Measurements from ENCODE around the gene HS3ST6.
"Not testable (repeated sequence)": the region's sequence is repeated elsewhere in the genome, so short reads cannot be mapped to it uniquely, and the experiment has no call there.

HS3ST6 gene

GRCh38 chr16:1922357-1922756 is 4.1 kb upstream of the HS3ST6 start:
- Mint-ChIP-seq H3K4me3 (no peak overlapping the region), H3K27ac (no peak overlapping the region), H3K9me3 (no peaks in the 10 kb centered on the region), H3K4me1 (peaks cover 47% of the 10 kb centered on the region), H3K36me3 (ENCODE audit: low read depth) (no peaks in the 10 kb centered on the region), H3K27me3 (ENCODE audit: low read depth, poor library complexity) (peaks cover 64% of the 10 kb centered on the region)
- no peak for TF ChIP-seq CTCF (IDR thresholded peaks at IDR 0.05)
- DNase-seq = no peak

GRCh38 chr16:1920727-1921171 is 2.5 kb upstream of the HS3ST6 start:
- H3K36me3 Mint-ChIP-seq (ENCODE audit: low read depth) = no peaks in the 10 kb centered on the region
- TF ChIP-seq CTCF (IDR thresholded peaks at IDR 0.05) = no peak
- H3K4me3 Mint-ChIP-seq = peak overlapping the region; percentile 15
- DNase-seq = peak; percentile 81
- H3K9me3 Mint-ChIP-seq = no peaks in the 10 kb centered on the region
- H3K4me1 Mint-ChIP-seq = peaks cover 51% of the 10 kb centered on the region
- H3K27me3 Mint-ChIP-seq (ENCODE audit: low read depth, poor library complexity) = peaks cover 77% of the 10 kb centered on the region
- no peak overlapping the region for H3K27ac Mint-ChIP-seq

GRCh38 chr16:1920122-1920521 is 1.9 kb upstream of the HS3ST6 start:
- peaks cover 52% of the 10 kb centered on the region for H3K4me1 Mint-ChIP-seq
- peaks cover 83% of the 10 kb centered on the region for H3K27me3 Mint-ChIP-seq (ENCODE audit: low read depth, poor library complexity)
- not testable (repeated sequence) for H3K9me3 Mint-ChIP-seq; H3K36me3 Mint-ChIP-seq (ENCODE audit: low read depth); H3K27ac Mint-ChIP-seq; DNase-seq
- peak overlapping the region; percentile 15 for H3K4me3 Mint-ChIP-seq

- peaks cover 53% of the 10 kb centered on the region for H3K4me1 Mint-ChIP-seq
- H3K4me3 Mint-ChIP-seq = no peak overlapping the region
- DNase-seq = no peak
- H3K9me3 Mint-ChIP-seq = no peaks in the 10 kb centered on the region
- peaks cover 90% of the 10 kb centered on the region for H3K27me3 Mint-ChIP-seq (ENCODE audit: low read depth, poor library complexity)
- TF ChIP-seq CTCF (IDR thresholded peaks at IDR 0.05) = no peak
- no peak overlapping the region for H3K27ac Mint-ChIP-seq
- no peaks in the 10 kb centered on the region for H3K36me3 Mint-ChIP-seq (ENCODE audit: low read depth)
Observed at GRCh38 chr16:1919327-1919998, 1.2 kb upstream of the HS3ST6 start.

GRCh38 chr16:1917665-1918350 is 407 bp downstream of the HS3ST6 start:
- Mint-ChIP-seq H3K27me3 (ENCODE audit: low read depth, poor library complexity) (peaks cover 89% of the 10 kb centered on the region), H3K4me3 (no peak overlapping the region), H3K27ac (no peak overlapping the region), H3K36me3 (ENCODE audit: low read depth) (no peaks in the 10 kb centered on the region), H3K9me3 (no peaks in the 10 kb centered on the region), H3K4me1 (peaks cover 51% of the 10 kb centered on the region)
- DNase-seq = no peak
- TF ChIP-seq CTCF (IDR thresholded peaks at IDR 0.05) = no peak

GRCh38 chr16:1917056-1917664 is 1.1 kb downstream of the HS3ST6 start:
- no peak for DNase-seq
- H3K4me1 Mint-ChIP-seq = peaks cover 58% of the 10 kb centered on the region
- peak overlapping the region; percentile 52 for H3K4me3 Mint-ChIP-seq
- TF ChIP-seq CTCF (IDR thresholded peaks at IDR 0.05) = no peak
- peaks cover 89% of the 10 kb centered on the region for H3K27me3 Mint-ChIP-seq (ENCODE audit: low read depth, poor library complexity)
- H3K36me3 Mint-ChIP-seq (ENCODE audit: low read depth) = no peaks in the 10 kb centered on the region
- no peaks in the 10 kb centered on the region for H3K9me3 Mint-ChIP-seq
- no peak overlapping the region for H3K27ac Mint-ChIP-seq

Measured in nephron progenitor cell (in vitro differentiated cells).